ENCODE data around the gene TLR3.

Gene TLR3

GRCh38 chr4:186105647-186106321, 36.8 kb downstream of the TLR3 start:
- no peak for DNase-seq

- no peak for DNase-seq
Observed at GRCh38 chr4:186107947-186108346, 39.0 kb downstream of the TLR3 start.

GRCh38 chr4:186108391-186108790, 39.4 kb downstream of the TLR3 start:
- no peak for DNase-seq

GRCh38 chr4:186109245-186109644, 40.3 kb downstream of the TLR3 start:
- DNase-seq, result no peak

- DNase-seq, result no peak
Observed at GRCh38 chr4:186116697-186117096, 47.7 kb downstream of the TLR3 start.

- no peak for DNase-seq
Observed at GRCh38 chr4:186118582-186118981, 49.6 kb downstream of the TLR3 start.

- DNase-seq, result no peak
Observed at GRCh38 chr4:186121057-186121456, 52.1 kb downstream of the TLR3 start.

GRCh38 chr4:186128842-186129241, 59.9 kb downstream of the TLR3 start:
- no peak for DNase-seq

- DNase-seq, result no peak
Observed at GRCh38 chr4:186131935-186132334, 63.0 kb downstream of the TLR3 start.

GRCh38 chr4:186132577-186133242, 63.8 kb downstream of the TLR3 start:
- no peak for DNase-seq

GRCh38 chr4:186134257-186134656, 65.3 kb downstream of the TLR3 start:
- no peak for DNase-seq

- no peak for DNase-seq
Observed at GRCh38 chr4:186134861-186135260, 65.9 kb downstream of the TLR3 start.

- no peak for DNase-seq
Observed at GRCh38 chr4:186137196-186137794, 68.3 kb downstream of the TLR3 start.
